ENCODE data around the gene CLDN10. TPM values are rescaled to one million over a fixed set of nuclear protein-coding genes. Genes with fewer than 3 reads are reported as not detected.

The CLDN10 gene
- total and polyA plus RNA-seq, 2 of the 8 experiments (the other 6 are each of a cell fraction or from before 2014, with no cell fraction given): 41.2 to 43.6 TPM

DNA sequence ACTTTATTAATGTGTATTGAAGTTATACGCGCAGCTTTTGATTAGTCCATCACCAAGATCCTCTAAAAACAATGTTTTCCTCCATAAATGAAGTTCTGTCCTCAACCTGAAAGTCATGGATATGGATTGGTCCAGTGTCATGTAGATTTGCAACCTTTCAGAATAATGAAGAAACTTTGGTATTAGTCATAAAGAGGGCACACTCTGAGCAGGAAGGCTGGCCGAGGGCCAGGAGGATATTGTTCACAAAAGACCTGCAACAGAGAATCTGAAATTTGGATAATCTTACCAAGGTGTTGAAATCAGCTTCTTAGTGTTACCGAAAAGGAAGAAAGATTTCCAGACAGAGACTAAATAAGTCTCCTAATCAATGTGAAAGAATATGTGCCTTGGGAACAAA is 20.7 kb downstream of the CLDN10 start:
- Histone ChIP-seq H2BK120ac (replicated peaks; ENCODE audit: low read depth, low read length) (no peak overlapping the region), H2BK5ac (ENCODE audit: low read depth, low read length) (no peak overlapping the region), H3K14ac (ENCODE audit: insufficient read length) (no peak overlapping the region), H3K9me3 (ENCODE audit: insufficient read depth in 2 of 2, low read depth in 1 of 2, low read length in 1 of 2) (no peaks in the 10 kb centered on the region), H2BK12ac (ENCODE audit: low read depth, low read length) (no peak overlapping the region), H3K23ac (ENCODE audit: insufficient read length) (no peak overlapping the region), H4K20me1 (replicated peaks in 1 of 2; ENCODE audit: control insufficient read depth in 1 of 2, insufficient read depth in 2 of 2, low read length in 2 of 2) (peaks cover 0 to 3% of the 10 kb centered on the region in 2 experiments), H3K9ac (replicated peaks in 1 of 4; ENCODE audit: extremely low read depth in 1 of 4, low read depth in 3 of 4, low read length in 3 of 4) (no peak overlapping the region), H3K36me3 (ENCODE audit: control insufficient read depth in 2 of 4, insufficient read depth in 4 of 4, low read length in 3 of 4) (peaks cover 0 to 14% (median 3%) of the 10 kb centered on the region in 4 experiments; a peak in 3 of 8 replicates), H3K4ac (replicated peaks; ENCODE audit: insufficient read length, low read depth, low read length) (no peak overlapping the region), H3K4me3 (ENCODE audit: extremely low read depth in 1 of 4, insufficient read depth in 2 of 4, low read depth in 3 of 4, low read length in 4 of 4) (no peak overlapping the region), H3K79me2 (ENCODE audit: control insufficient read depth in 1 of 2, insufficient read depth in 2 of 2, low read length in 2 of 2) (no peaks in the 10 kb centered on the region), H3K27ac (ENCODE audit: low read depth, low read length) (no peak overlapping the region), H3K4me1 (replicated peaks in 1 of 4; ENCODE audit: control insufficient read depth in 3 of 4, insufficient read depth in 4 of 4, low read length in 3 of 4) (no peaks in the 10 kb centered on the region), H2BK20ac (ENCODE audit: low read length) (no peak overlapping the region), H3K18ac (ENCODE audit: extremely low read depth, low read length) (no peak overlapping the region), H3K27me3 (replicated peaks in 1 of 4; ENCODE audit: control insufficient read depth in 3 of 4, extremely low read depth in 1 of 4, insufficient read depth in 3 of 4, low read length in 3 of 4) (no peaks in the 10 kb centered on the region), H4K5ac (ENCODE audit: insufficient read length, low read depth, low read length) (no peak overlapping the region), H4K91ac (replicated peaks; ENCODE audit: insufficient read length, low read length) (no peak overlapping the region), H2BK15ac (ENCODE audit: low read length) (no peak overlapping the region), H3K56ac (replicated peaks; ENCODE audit: insufficient read length, low read depth, low read length) (no peak overlapping the region), H2AK5ac (ENCODE audit: low read depth, low read length) (no peak overlapping the region), H3K23me2 (ENCODE audit: low read depth, low read length) (no peaks in the 10 kb centered on the region), H4K8ac (ENCODE audit: extremely low read depth, insufficient read depth, low read length) (no peak overlapping the region), H3K4me2 (ENCODE audit: insufficient read depth in 1 of 2, low read depth in 2 of 2, low read length in 2 of 2) (no peak overlapping the region), H3K79me1 (ENCODE audit: low read depth, low read length) (no peaks in the 10 kb centered on the region; the same call in 1 of the 2 replicates), H2AFZ (ENCODE audit: low read length) (no peak overlapping the region)
- DNase-seq (ENCODE audit: low read depth in 1 of 2, low spot score in 2 of 2): no peak
- FAIRE-seq: no peak
- ChIA-PET POLR2A (ENCODE audit: partially characterized antibody) (no interaction called here), CTCF (ENCODE audit: partially characterized antibody) (interaction anchor here (1.2 kb wide), 1 partner anchor 51 kb away, joined by 3 read pairs; no protein-coding TSS in a partner anchor)
- 96% methylated on average over 4 of the region's 4 CpGs; no CpG with 5 or more reads in 1 of the 2 experiments for WGBS, 2 experiments (ENCODE audit: extremely low coverage in 1 of 2, insufficient coverage in 1 of 2, insufficient read length in 1 of 2, insufficient replicate concordance in 2 of 2, low coverage in 1 of 2, low lambda C conversion rate in 2 of 2, missing lambda C conversion rate in 1 of 2)
- TF ChIP-seq POLR2AphosphoS5 (IDR thresholded peaks at IDR 0.05; ENCODE audit: low read depth, low read length) (no peak), RFX5 (IDR thresholded peaks at IDR 0.05; ENCODE audit: borderline replicate concordance, low read depth, low read length) (no peak)
